Head of caudate nucleus (tissue), 42 donors: ENCODE data around the gene ANKRD16.
"Not testable (repeated sequence)": the region's sequence is repeated elsewhere in the genome, so short reads cannot be mapped to it uniquely, and the experiment has no call there.

ENCODE experiments used
- DNase-seq, 42 donors: peaks; one replicate each; pipeline versions ENCODE4 v3.0.0 to v3.0.0-alpha.2; 2020 to 2021; ENCODE audit warnings: mixed read lengths in 7 of 42
- intact Hi-C: fragments of 100-400 bp; cut with DNase I; formaldehyde crosslinking; loops from one replicate; pipeline ENCODE4 v1.15.0; 2022

Gene ANKRD16

DNA sequence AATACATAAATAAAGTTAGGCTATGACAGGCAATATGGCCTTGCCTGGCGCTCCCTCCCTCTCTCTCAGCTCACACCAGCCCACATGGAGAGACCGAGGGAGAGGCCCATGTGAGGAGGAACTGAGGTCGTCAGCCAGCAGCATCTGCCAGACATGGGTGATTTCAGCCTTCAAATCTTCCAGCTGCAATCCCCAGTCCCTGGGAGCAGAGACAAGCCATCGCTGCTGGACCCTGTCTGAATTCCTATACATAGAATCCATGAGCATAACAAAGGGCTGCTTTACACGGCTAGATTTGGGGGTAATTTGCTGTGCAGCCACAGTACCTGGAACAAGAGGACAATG is 35.6 kb downstream of the ANKRD16 start:
- intact Hi-C loops: no loop called here
- peak in 1 of 42 donors; percentile 49 for DNase-seq

DNA sequence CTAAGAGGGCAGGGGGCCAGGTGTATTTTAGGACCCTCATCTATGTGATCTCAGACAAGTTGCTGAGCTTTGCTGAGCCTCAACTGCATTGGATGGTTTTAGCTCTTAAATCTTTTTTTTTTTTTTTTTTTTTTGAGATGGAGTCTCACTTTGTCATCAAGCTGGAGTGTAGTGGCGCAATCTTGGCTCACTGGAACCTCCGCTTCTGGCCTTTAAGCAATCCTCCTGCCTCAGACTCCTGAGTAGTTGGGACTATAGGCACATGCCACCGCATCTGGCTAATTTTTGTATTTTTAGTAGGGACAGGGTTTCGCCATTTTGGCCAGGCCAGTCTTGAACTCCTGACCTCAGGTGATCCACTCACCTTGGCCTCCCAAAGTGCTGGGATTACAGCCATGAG is 43.0 kb downstream of the ANKRD16 start:
- DNase-seq, intact Hi-C loops: not testable (repeated sequence)

DNA sequence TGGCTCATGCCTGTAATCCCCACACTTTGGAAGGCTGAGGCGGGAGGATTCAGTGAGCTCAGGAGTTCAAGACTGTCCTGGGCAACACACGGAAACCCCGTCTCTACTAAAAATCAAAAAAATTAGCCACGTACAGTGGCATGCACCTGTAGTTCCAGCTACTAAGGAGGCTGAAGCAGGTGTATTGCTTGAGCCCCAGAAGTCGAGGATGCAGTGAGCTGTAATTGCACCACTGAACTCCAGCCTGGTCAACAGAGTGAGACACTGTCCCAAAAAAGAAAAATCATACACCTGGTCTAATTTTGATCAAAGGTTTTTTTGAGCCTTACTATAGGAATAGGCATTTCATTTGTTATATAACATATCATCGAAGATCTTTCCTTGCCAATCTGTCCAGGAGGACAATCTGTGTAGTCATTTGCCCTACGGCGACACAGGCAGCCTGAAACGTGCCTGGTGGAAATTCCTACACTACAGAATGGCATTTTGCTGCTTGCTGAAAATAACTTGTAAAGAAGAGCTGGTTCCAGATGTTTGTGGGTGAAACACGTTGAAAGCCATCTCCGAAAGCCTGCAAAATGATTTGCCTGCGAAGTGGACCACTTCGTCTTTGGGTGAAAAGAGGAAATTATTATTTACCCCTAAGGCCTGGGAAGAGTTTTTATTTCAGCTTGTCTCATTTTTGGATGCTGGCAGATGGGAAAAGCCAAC is 45.2 kb downstream of the ANKRD16 start:
- DNase-seq: no peak
- intact Hi-C loops: no loop called here

DNA sequence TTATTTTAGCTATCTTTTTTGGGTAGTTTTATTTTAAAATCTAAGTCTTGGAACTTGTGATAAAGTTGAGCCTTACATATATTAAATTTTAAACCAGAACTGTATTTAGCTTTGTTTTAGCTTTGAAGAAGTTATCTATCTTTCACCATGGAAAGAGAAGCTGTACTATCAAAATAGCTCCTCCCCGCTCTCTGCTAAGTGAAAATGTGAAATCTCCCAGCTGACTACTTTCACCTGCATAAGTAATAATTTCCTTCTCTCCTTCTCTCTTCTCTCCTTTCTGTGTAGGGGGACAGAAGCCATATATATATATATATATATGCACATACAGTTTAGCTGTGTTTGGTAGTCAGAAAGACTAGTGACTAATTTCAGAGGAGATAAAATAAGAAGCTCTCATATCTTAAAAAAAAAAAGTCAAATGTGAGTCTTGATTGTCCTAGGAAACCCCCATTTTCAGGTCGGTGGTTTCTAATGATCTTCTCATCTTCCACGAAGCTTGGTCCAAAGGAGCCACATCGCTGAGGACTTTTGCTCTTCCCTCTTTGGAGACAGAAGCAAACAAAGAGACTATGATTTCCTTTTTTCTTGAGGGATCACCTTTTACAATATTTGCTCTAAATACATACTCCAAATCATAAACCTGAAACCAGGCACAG is 45.9 kb downstream of the ANKRD16 start:
- intact Hi-C loops: no loop called here
- no peak for DNase-seq

DNA sequence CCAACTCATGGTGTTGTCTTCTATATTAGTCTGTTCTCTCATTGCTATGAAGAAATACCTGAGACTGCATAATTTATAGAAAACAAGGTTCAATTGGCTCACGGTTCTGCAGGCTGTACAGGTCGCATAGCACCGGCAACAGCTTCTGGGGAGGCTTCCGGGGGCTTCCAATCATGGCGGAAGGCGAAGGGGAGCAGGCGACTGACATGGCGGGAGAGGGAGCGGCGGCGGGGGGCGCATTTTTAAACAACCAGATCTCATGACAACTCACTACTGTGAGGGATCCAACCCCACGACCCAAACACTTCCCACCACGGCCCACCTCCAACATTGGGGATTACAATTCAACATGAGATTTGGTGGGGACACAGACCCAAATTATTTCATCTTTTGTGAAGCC is 47.7 kb downstream of the ANKRD16 start:
- no peak for DNase-seq
- intact Hi-C loops: no loop called here

DNA sequence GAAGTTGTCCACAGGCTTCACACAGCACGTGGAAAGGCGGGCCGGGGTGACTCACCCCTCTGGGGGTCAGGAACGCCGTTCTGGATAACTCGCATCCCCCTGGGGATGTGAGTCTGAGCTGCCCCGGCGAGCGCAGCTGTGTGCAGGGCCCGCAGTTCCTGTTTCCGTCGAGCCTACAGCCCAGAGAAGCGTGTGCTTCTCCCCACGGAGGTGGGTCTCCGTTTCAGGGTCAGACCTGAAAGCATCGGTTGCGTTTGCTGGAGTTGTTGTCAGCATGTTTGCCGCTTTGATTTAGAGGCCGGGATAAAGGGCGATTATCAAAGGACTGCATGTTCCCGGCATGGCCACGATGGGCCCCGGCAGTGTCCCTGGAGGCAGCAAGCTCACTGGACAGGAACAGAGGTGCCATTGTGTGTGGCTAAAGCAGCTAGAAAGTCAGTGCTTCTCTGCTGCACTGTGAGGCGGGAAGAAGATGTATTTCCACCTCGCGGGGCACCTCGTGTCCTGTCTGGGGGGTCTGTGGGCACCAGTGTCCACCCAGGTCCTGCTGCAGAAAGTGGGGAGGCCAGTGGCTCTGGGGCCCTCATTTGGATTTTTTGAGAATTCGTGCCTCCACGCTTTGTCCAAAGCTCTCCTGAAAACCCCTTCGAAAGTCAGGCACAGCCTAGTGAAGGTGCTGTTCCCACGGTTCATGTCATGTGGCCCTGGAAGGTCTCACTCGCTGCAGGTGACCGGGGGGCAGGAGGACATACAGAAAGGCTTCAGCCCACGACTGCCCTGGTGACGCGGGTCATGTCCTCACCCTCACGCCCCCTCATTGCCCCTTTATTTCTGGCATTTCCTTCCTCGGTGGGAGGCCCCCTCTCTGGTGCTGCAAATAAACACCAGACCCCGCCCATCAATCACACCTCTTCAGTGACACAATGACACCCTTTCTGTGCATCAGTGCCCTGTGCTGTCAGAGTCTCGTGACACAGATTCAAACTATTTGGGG is 49.1 kb downstream of the ANKRD16 start:
- intact Hi-C loops: no loop called here
- DNase-seq: peak; percentile 39 to 85 (median 70)

DNA sequence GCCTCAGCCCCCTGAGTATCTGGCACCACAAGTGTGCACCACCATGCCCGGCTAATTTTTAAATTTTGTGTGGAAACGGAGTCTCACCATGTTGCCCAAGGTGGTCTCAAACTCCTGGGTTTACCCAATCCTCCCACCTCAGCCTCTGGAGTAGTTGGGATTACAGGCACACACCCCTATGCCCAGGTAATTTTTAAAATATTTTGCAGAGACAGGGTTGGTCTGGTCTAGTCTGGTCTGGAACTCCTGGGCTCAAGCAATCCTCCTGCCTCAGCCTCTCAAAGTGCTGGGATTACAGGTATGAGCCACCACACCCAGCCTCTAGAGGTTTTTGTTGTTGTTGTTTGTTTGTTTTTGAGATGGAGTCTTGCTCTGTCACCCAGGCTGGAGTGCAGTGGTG is 53.5 kb downstream of the ANKRD16 start:
- DNase-seq, intact Hi-C loops: not testable (repeated sequence)

DNA sequence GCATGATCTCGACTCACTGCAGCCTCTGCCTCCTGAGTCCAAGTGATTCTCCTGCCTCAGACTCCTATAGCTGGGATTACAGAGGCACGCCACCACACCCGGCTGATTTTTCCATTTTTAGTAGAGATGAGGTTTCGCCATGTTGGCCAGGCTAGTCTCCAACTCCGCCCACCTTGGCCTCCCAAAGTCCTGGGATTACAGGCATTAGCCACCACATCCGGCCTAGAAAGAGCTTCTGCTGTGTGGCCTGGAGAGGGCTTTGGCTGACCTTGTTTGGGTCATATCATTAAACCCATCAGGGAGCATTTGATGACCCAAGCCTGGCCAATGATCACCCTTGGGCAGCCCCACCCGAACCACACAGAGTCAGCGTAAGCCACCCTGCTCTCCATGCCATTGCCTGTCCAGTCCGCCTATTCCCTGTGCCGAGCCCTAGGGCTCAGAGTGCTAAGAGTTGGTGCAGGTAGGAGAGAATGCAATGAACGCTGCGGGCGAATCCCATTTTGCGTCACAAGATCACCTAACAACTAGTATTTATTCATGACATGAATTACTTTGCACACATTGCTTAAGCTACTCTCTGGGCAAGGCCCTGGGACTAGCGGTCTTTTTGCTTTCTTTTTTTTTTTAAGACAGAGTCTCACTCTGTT is 54.1 kb downstream of the ANKRD16 start:
- intact Hi-C loops: no loop called here
- no peak for DNase-seq

DNA sequence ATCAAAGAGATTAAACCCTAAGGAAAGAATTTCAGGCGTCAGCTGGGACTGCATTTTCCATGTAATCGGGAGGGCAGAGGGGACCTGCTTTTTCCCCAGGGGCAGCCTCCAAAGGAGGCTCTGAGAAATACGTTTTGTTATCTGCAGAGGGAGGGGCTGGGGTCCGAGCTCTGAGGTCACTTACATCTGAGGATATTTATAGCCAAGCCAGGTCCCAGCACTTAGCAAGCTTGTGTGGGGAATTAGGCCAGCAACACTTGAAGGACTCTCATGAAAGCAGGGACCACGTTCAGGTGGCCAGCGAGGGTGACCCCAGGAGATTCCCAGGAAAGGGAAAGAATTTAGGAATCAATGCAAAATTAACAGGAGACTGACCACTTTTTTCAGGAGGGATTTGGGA is 55.9 kb downstream of the ANKRD16 start:
- intact Hi-C loops: no loop called here
- DNase-seq: peak in 1 of 42 donors; percentile 15

DNA sequence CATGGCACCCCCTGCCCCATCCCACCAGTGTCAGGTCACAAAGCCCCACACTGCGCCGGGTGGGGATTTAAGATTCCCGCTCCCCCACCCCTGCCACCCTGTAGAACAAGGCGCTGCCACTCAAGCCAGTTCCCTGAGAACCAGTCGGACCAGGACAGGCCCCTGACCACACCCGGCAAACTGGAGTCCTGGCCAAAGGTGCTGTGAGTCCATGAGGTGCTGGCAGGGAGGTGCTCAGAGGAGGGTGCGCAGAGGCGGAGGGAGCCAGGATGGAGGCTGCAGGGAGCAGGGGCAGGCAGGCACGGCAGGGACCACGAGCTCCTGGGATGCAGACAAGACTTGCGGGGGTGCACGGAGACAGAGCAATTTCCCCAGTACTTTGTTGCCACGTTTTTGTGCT is 56.7 kb downstream of the ANKRD16 start:
- intact Hi-C loops: no loop called here
- DNase-seq: peak in 2 of 42 donors; percentile 8 to 33

DNA sequence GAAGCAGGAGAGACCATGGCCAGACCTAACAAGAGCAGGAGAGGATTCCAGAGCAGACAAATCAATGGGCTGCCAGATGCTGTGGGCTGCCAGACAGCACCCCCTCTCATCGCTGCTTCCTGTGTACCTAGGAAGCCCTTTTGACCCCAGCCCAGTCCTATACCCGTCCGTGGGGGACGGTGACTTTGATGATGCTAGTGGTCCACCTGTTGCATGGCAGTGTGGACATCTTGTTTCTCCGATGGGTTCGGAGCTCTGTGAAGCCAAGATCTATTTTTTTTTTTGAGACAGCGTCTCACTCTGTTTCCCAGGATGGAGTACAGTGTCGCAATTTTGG is 58.3 kb downstream of the ANKRD16 start:
- intact Hi-C loops: no loop called here
- DNase-seq: peak in 2 of 42 donors; percentile 3 to 13

DNA sequence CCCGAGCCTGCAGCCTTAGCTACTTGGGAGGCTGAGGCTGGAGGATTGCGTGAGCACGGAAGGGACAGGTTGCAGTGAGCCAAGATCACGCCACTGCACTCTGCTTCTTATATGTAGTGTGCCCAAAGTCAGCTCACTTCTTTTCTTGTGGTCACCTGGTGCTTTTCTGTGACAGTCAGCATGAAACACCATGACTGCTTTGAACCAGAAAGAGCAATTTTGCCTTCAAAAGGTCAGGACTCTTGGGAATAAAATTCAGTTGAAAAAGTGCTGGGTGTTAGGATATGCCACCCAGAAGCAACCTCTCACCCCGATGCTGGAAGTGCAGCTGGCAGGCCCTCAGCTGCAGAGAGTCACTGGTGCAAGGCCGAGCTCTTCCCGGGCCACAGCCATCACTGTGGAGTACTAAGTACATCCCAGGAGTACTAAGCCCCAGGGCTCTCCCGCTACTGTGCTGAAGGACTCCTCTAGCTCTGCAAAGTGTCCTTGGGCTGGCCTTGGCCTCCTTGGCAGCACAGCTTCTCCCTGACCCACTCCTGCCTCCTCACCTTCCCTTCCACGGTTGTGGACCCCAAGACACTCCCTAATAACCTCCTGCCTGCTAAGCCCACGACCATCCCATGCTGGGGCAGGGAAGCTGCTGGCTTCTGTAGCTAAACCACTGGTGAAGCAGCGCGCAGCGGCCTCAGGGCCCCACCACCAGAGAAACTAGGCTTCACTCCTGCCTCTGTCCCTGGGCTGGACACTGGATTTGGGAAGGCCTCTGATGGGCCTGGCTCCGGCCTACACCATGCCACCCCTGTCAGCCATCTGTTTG is 58.9 kb downstream of the ANKRD16 start:
- peak in 2 of 42 donors; percentile 9 to 22 for DNase-seq
- intact Hi-C loops: no loop called here

DNA sequence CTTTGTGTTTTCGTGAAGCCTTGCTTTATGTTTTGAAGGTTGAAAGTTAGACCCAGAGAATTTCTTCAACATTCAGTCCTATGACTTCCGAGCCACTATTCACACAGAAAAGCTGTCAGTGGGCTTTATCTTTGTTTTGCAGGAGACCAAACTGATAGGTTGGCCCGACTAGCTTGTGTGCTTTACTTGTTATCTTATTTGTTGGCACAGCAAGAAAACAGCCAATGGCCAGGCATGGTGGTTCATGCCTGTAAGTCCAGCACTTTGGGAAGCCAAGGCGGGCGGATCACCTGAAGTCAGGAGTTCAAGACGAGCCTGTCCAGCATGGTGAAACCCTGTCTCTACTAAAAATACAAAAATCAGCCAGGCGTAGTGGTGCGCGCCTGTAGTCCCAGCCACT is 60.4 kb downstream of the ANKRD16 start:
- peak in 1 of 42 donors; percentile 22 for DNase-seq
- intact Hi-C loops: no loop called here

DNA sequence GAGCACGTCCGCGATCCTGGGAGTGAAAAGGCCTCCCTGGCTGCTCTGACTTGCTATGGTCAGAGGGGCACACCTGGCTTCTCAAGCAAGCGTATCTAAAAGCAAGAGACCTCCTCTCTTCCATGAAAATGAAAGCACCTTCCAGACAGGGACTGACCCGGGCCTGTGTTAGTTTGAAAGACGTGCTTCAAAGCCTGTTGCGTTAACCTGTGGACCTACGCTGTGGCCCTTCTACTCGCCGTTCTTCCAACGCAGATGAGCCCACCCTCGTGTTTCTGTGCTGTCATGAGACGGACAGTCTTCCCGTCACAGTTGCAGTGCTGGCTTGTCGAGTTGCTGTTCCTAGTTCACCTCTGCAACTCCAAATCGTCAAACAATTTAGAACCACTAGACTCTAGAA is 61.0 kb downstream of the ANKRD16 start:
- intact Hi-C loops: no loop called here
- DNase-seq: peak in 1 of 42 donors; percentile 7

DNA sequence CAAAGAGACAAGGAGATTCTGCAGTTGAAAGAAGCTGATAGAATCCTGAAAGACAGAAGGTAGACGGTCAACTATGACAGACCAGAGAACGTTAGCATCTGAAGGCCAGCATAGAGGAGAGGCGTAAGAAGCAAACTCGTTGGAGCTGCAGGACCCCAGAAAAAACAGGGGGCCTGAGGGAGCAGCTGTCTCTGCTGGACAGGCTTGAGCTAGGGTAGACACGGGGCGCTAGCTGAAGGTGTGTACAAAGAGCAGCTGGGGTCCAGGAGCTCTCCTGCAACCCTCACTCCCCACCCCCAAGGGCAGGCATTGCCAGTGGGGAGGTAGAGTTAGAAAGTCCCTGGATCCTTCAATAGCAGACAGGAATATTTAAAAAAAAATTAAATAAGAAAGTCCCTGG is 61.9 kb downstream of the ANKRD16 start:
- DNase-seq: peak in 2 of 42 donors; percentile 20 to 23
- intact Hi-C loops: no loop called here

DNA sequence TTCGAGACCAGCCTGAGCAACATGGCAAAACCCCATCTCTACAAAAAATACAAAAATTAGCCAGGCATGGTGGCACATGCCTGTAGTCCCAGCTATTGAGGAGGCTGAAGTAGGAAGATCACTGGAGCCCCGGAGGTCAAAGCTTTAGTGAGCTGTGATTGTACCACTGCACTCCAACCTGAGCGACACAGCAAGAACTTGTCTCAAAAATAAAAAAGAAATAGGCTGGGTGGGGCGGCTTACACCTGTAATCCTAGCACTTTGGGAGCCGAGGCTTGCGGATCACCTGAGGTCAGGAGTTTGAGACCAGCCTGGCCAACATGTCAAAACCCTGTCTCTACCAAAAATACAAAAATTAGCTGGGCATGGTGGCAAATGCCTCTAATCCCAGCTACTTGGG is 63.2 kb downstream of the ANKRD16 start:
- DNase-seq: peak in 4 of 42 donors; percentile 1 to 22 (median 16)
- intact Hi-C loops: not testable (repeated sequence)

DNA sequence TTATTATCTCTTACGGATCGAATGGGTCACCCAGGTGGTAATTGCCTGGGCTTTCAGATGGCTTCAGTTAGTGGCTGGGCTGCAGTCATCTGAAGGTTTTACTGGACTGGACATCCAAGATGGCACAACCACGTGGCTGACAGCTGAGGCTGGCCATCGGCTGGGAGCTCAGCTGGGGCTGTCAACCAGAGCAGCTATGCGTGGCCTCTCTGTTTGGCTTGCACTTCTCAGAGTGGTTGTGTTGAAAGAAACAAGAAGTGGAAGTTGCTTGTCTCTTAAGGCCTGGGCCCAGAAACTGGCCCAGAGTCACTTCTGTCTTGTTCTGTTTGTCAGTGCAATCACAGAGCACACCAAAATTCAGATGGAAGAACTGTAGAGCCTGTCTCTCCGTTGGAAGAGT is 70.8 kb downstream of the ANKRD16 start:
- intact Hi-C loops: no loop called here

DNA sequence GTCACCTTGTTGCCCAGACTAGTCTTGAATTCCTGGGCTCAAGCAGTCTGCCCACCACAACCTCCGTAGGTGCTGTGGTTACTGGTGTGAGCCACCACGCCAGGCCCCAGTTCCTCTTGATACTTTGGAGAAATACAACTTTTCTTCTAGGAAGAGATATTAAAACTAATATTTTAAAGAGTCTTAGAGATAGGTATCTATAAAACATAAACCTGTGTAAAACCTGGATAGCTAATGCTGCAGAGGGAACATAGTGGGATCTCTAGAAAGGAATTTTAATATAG is 71.7 kb downstream of the ANKRD16 start:
- peak in 1 of 42 donors; percentile 12 for DNase-seq
- intact Hi-C loops: no loop called here

More for the DNA sequence above, 70.8 kb downstream of the ANKRD16 start:
- peak in 19 of 42 donors; percentile 6 to 58 (median 21) for DNase-seq
